Measurements from ENCODE around the gene P2RY11.

The P2RY11 gene

DNA sequence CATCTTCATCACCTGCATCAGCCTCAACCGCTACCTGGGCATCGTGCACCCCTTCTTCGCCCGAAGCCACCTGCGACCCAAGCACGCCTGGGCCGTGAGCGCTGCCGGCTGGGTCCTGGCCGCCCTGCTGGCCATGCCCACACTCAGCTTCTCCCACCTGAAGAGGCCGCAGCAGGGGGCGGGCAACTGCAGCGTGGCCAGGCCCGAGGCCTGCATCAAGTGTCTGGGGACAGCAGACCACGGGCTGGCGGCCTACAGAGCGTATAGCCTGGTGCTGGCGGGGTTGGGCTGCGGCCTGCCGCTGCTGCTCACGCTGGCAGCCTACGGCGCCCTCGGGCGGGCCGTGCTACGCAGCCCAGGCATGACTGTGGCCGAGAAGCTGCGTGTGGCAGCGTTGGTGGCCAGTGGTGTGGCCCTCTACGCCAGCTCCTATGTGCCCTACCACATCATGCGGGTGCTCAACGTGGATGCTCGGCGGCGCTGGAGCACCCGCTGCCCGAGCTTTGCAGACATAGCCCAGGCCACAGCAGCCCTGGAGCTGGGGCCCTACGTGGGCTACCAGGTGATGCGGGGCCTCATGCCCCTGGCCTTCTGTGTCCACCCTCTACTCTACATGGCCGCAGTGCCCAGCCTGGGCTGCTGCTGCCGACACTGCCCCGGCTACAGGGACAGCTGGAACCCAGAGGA lies 2.6 kb downstream of the P2RY11 start:
- H3K4me3 ChIP-seq (ENCODE audit: low read depth, low read length) = no peak overlapping the region
- TF ChIP-seq, protein P1, sequence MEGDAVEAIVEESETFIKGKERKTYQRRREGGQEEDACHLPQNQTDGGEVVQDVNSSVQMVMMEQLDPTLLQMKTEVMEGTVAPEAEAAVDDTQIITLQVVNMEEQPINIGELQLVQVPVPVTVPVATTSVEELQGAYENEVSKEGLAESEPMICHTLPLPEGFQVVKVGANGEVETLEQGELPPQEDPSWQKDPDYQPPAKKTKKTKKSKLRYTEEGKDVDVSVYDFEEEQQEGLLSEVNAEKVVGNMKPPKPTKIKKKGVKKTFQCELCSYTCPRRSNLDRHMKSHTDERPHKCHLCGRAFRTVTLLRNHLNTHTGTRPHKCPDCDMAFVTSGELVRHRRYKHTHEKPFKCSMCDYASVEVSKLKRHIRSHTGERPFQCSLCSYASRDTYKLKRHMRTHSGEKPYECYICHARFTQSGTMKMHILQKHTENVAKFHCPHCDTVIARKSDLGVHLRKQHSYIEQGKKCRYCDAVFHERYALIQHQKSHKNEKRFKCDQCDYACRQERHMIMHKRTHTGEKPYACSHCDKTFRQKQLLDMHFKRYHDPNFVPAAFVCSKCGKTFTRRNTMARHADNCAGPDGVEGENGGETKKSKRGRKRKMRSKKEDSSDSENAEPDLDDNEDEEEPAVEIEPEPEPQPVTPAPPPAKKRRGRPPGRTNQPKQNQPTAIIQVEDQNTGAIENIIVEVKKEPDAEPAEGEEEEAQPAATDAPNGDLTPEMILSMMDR (IDR thresholded peaks at IDR 0.05; ENCODE audit: borderline replicate concordance, insufficient read depth, low read depth, low read length) = no peak

DNA sequence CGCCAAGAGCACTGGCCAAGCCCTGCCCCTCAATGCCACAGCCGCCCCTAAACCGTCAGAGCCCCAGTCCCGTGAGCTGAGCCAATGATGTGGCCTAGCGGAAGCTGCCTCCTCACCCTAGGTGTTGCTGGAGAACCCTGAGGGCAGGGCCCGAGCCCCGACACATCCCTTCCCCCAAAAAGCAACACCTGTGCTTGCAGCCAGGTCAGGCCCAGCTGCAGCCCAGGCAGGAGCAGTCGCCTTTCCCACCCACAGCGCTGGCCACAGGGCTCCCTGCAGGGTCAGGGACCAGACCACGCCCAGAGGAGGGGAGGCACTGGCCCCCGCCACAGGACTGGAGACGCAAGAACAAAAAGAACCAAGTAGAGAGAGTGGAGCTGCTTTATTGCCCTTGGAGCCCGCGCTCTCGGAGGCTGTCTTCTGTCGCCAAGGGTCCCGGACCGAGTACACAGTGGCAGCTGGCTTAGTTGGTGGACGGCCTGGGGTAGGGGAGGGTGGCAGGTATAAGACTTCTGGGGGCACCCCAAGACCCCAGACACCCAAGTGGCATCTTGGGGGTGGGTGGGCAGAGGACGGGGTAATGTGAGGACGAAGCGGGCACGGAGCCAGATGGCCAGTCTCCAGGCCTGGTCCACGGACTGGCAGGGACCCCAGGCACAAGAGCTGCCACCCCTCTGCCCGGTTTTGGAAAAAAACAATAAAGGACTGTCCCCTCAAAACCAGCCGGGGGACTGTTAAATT lies 3.3 kb downstream of the P2RY11 start:
- TF ChIP-seq, protein P1 (IDR thresholded peaks at IDR 0.05; ENCODE audit: borderline replicate concordance, insufficient read depth, low read depth, low read length) = no peak

DNA sequence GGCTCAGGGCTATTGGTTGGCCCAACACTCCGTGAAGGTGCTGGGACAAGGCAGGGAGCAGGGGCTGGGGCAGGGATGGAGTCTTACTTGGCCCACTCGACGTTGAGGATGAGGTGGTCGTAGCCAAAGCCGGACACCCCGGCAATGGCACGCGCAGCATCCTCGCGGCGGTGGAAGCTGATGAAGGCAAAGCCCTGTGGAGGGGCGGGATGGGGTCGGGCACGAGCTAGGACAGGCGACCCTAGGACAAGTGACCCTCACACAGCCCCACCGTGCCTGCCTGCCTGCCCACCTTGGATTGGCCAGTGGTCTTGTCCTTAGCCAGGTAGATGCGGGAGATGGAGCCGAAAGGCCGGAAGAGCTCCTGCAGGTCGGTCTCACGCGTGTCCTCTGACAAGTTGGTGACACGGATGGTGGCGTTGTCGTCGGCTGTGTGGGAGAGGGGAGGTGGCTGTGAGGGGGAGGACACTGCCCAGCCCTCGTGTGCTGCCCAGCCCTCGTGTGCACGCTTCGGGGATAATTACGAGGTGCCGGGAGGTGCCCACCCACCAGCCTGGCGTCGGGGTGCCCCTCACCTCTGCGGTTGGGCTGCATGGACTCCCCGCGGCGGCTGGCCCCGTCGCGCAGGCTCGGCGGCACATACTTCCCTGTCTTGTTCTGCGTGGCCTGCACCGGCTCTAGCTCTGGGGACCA lies 4.0 kb downstream of the P2RY11 start:
- no peak overlapping the region for H3K4me3 ChIP-seq (ENCODE audit: low read depth, low read length)
- TF ChIP-seq, protein P1 (IDR thresholded peaks at IDR 0.05; ENCODE audit: borderline replicate concordance, insufficient read depth, low read depth, low read length) = no peak

More for the DNA sequence above, 3.3 kb downstream of the P2RY11 start:
- H3K4me3 ChIP-seq (ENCODE audit: low read depth, low read length) = no peak overlapping the region

DNA sequence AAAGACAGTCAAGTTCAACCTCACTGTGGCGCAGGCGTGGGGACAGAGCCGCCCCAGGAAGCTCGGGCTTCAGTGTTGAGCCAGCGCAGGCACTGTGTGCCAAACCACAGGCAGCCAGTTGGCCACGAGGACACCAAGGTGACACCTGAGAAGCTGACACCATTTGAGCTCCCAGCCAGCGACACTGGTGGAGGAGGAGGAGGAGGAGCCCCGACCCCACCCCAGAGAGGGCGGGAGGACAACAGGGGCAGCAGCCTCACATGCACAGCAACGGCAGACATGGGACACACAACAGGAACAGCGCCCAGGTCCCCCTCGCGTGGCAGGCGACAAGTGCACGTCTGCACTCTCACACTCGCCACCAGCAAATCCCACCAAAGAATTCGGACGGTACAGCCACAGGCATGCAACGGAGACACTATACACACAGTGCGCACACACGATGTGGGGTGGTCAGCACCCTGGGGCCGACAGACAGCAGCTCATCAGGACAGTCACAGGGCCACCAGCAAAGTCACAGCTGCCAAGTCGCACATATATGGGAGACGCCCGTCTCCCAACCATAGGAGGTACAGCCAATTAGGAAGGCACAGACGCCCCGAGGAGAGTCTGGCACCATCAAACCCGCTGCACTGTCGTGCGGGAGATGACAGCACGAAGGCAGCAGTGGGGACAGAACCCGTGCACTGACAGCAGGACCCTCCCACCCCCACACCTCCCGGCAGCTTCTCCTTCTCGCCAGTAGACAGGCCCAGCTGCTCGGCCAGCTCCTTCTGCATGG lies 4.8 kb downstream of the P2RY11 start:
- H3K4me3 ChIP-seq (ENCODE audit: low read depth, low read length) = no peak overlapping the region
- TF ChIP-seq, protein P1 (IDR thresholded peaks at IDR 0.05; ENCODE audit: borderline replicate concordance, insufficient read depth, low read depth, low read length) = no peak

DNA sequence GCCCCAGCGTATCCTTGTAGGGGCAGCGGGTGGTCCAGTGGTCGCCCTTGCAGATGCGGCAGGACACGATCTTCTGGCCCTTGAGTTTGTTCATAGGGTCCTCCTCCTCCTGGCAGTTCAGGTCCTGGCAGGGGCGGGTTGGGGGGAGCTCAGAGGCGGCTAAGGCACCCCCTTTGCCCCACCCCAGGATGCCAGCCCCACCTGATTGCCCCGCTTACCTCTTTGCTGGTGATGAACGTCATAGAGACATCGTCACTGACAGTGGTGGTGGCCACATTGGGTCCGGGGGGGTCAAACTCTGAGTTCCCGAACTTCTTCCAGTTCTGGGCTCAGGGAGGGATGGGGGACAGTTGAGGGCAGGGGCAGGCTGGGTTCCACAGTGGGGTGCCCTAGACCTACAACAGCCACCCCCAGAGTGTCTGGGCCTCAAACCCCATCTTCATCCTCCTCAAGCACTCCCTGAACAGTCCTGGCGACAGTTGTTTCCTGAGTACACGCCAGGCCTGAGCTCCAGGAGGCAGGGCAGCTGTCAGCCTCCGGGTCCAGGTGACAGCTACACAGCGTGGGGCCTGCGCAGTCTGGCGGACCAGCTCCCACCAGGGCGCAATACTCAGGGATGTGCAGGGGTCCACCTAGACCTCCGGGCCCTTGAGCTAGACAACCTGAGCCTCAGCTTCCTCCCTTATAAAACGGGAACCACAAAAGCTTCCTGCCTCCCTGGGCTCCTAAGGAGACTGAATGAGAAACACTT lies 5.5 kb downstream of the P2RY11 start:
- H3K4me3 ChIP-seq (ENCODE audit: low read depth, low read length) = no peak overlapping the region
- TF ChIP-seq, protein P1 (IDR thresholded peaks at IDR 0.05; ENCODE audit: borderline replicate concordance, insufficient read depth, low read depth, low read length) = no peak

DNA sequence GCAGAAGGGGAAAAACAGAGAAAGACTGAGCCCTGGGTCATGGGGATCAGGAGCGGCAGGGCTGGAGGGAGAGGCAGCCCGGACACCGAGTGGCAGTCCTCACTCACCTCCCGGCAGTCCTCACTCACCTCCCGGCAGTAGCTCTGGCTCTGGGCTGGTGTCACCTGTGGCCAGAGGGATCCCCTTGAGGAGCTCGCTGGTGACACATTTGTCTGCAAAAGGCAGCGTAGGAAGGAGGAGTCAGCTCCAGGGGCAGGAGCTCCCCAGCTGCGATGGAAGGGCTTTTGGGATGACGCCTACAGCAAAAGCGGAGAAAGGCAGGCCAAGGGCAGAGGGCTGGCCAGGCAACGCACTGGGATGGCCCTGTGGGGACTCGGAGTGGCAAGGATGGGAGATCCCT lies 7.5 kb downstream of the P2RY11 start:
- H3K4me3 ChIP-seq (ENCODE audit: low read depth, low read length) = peak overlapping the region; percentile 83
- TF ChIP-seq, protein P1 (IDR thresholded peaks at IDR 0.05; ENCODE audit: borderline replicate concordance, insufficient read depth, low read depth, low read length) = no peak
